Choroid plexus epithelial cell (primary cell): ENCODE measurements around the gene SIGLEC5.
A peak's percentile ranks its signal among the peaks of the same experiment; 100 is the strongest.

Experiments
- DNase-seq: peaks from one replicate; pipeline ENCODE4 v3.0.0-alpha.2; 2010; ENCODE audit warnings: low read depth
- H3K4me3 ChIP-seq: 2 replicates; pipeline ENCODE4 v1.5.1; 2011; ENCODE audit warnings: low read depth, mild to moderate bottlenecking, control low read depth, low read length, moderate library complexity
- TF ChIP-seq, protein P1 (sequence below): conservative IDR thresholded peaks from 2 replicates; pipeline ENCODE4 v1.5.1; 2011; ENCODE audit warnings: low read depth, mild to moderate bottlenecking, control low read depth, inconsistent platforms, low read length, moderate library complexity

The SIGLEC5 gene

DNA sequence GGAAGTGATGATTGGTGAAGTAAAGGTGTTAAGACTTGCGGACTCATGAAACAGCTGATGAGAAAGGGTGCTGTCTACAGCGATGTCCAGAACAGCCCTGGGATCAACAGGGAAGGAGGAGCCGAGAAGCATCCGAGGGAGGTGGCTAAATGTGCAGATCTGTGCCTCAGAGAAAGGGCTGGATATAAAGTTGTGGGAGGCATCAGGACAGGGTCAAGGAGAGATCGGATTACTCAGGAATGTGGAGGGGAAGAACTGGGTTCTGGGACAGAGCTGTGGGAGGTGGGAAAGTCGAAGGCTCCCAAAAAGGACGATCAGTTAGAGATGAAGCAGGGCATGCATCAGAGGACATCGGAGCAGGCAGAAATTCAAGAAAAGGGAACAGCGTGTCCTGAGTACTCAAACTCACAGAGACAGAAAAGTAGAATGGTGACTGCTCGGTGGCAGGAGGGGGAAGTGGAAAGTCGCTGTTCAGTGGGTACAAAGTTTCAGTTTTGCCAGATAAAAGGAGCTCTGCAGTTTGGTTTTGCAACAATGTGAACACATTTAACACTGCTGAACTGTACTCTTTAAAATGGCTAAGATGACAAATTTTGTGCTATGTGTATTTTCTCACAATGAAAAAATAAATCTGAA lies 14.6 kb upstream of the SIGLEC5 start:
- H3K4me3 ChIP-seq: no peak overlapping the region
- DNase-seq: no peak
- TF ChIP-seq, protein P1, sequence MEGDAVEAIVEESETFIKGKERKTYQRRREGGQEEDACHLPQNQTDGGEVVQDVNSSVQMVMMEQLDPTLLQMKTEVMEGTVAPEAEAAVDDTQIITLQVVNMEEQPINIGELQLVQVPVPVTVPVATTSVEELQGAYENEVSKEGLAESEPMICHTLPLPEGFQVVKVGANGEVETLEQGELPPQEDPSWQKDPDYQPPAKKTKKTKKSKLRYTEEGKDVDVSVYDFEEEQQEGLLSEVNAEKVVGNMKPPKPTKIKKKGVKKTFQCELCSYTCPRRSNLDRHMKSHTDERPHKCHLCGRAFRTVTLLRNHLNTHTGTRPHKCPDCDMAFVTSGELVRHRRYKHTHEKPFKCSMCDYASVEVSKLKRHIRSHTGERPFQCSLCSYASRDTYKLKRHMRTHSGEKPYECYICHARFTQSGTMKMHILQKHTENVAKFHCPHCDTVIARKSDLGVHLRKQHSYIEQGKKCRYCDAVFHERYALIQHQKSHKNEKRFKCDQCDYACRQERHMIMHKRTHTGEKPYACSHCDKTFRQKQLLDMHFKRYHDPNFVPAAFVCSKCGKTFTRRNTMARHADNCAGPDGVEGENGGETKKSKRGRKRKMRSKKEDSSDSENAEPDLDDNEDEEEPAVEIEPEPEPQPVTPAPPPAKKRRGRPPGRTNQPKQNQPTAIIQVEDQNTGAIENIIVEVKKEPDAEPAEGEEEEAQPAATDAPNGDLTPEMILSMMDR: no peak

DNA sequence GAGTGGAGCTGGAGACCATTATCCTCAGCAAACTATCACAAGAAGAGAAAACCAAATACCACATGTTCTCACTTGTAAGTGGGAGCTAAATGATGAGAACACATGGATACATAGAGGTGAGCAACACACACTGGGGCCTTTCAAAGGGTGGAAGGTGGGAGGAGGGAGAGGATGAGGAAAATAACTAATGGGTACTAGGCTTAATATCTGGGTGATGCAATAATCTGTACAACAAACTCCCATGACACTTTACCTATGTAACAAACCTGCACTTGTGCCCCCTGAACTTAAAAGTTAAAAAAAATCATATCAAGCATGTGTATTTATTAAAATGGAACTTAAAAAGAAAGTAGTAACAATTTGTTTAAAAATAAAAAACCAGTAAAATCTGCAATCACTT lies 11.4 kb upstream of the SIGLEC5 start:
- TF ChIP-seq, protein P1: no peak
- H3K4me3 ChIP-seq: no peak overlapping the region
- no peak for DNase-seq

DNA sequence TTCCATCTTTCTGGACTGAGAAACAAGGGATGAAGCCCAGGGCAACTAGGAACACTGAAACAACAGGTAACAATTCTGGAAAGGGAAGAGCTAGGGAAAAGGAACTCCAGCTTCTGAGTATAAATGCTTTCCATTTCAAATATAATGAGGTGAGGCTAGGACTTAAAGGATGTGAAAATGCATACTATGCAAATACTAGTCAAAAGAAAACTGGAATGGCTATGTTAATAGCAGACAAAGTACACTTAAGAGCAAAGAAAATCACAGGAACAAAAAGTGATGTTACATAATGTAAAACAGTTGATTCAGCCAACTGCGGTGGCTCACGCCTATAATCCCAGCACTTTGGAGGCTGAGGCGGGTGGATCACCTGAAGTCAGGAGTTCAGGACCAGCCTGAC lies 10.2 kb upstream of the SIGLEC5 start:
- TF ChIP-seq, protein P1: no peak
- DNase-seq: no peak
- no peak overlapping the region for H3K4me3 ChIP-seq

DNA sequence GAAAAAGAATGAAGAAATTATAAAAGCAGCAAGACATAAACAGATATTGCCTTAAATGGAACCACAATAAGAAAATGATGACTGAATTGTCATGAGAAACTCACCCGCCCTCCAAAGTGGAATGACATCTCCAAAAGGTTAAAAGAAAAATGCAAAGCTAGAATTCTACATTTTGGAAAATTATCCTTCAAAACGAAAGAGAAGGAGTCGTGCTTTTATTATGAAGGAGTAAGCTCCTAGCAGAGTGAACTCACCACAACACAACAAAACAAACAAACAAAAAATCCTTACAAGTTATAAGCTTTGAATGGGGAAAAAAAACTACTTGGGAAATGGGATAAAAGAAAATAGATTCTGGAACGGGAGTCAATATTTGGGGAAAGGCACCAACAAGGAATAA lies 9.7 kb upstream of the SIGLEC5 start:
- no peak overlapping the region for H3K4me3 ChIP-seq
- TF ChIP-seq, protein P1: no peak
- DNase-seq: no peak

DNA sequence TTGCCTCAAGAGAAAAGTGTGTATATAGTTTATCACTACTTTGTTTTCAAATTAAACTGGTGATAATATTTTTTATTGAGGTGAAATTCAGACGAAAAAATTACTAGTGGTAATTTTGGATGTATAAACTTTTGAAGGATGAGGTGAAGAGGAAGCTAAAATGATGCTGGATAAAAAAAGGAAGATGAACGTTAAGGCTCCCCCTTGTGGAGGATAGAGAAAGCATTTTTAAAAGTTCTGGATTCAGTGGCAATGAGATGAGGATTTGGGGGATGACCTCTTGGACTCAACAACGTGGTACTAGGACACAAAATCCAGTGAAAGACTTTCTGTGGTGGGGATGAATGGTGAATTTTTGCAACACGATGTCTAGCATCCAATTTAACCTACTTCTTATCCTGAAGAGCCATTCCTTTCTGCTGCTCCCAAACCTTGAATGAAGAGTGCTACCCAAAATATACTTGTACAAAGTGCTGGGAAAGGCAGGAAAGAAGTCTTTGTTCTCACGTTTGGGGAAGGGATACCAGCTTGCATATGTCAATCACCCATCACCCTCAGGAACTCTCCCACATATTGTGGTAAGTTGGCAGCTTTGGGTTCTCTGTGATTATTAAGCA lies 7.3 kb upstream of the SIGLEC5 start:
- DNase-seq: peak; percentile 11
- TF ChIP-seq, protein P1: peak; percentile 38
- H3K4me3 ChIP-seq: no peak overlapping the region

DNA sequence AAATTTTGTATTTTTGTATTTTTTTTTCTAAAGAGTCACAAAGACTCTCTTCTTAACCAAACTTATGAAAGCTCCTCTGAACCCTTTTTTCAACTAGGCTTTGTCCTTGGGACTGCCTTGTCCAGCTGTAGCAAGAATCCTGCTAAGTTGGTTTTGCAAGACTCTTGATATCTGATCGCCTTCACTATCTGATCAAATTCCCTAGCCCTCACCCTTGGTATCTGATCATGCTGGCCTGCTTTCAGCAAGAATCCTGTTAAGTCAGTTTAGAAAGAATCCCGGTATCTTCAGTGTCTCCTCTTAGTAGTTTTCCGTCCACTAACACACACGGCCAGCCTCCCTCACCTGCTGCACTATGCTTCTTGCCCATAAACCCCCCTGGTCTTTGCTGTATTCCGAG lies 1.9 kb upstream of the SIGLEC5 start:
- DNase-seq: no peak
- H3K4me3 ChIP-seq: no peak overlapping the region
- TF ChIP-seq, protein P1: no peak
